ENCODE data around the gene OR4X1.
"Not testable (repeated sequence)": the region's sequence is repeated elsewhere in the genome, so short reads cannot be mapped to it uniquely, and the experiment has no call there.

Gene OR4X1

GRCh38 chr11:48263423-48263911 is at the start of gene OR4X1:
OR4X1 (plus strand) TSS chr11:48263861; CDS start chr11:48263861, 0 bp downstream.
- no peak for DNase-seq

- DNase-seq, result no peak
Observed at GRCh38 chr11:48216510-48216909, 47.2 kb upstream of the OR4X1 start, which contains the start of gene OR4B1. OR4B1 (plus strand) TSS chr11:48216810; CDS start chr11:48216810, 0 bp downstream.

- DNase-seq, result no peak
Observed at GRCh38 chr11:48228761-48229160, 34.9 kb upstream of the OR4X1 start.

GRCh38 chr11:48230057-48230456 is 33.6 kb upstream of the OR4X1 start:
- DNase-seq, result not testable (repeated sequence)

GRCh38 chr11:48237727-48238126 is 25.9 kb upstream of the OR4X1 start:
- no peak for DNase-seq

- DNase-seq, result no peak
Observed at GRCh38 chr11:48242501-48242900, 21.2 kb upstream of the OR4X1 start.

- no peak for DNase-seq
Observed at GRCh38 chr11:48244804-48245203, 18.9 kb upstream of the OR4X1 start, which contains the start of gene OR4X2. OR4X2 (plus strand) TSS chr11:48245104; CDS start chr11:48245104, 0 bp downstream.

- DNase-seq, result no peak
Observed at GRCh38 chr11:48248902-48249301, 14.8 kb upstream of the OR4X1 start.

GRCh38 chr11:48261600-48261999 is 2.1 kb upstream of the OR4X1 start:
- DNase-seq, result no peak

- DNase-seq, result no peak
Observed at GRCh38 chr11:48270621-48271020, 7.0 kb downstream of the OR4X1 start.

GRCh38 chr11:48272606-48273005 is 8.9 kb downstream of the OR4X1 start:
- DNase-seq, result no peak

GRCh38 chr11:48305923-48306322 is 42.3 kb downstream of the OR4X1 start, which contains the start of gene OR4S1:
OR4S1 (plus strand) TSS chr11:48306223; CDS start chr11:48306223, 0 bp downstream.
- no peak for DNase-seq

GRCh38 chr11:48307760-48308386 is 44.2 kb downstream of the OR4X1 start:
- peak; percentile 58 for DNase-seq

GRCh38 chr11:48313590-48313989 is 49.9 kb downstream of the OR4X1 start:
- not testable (repeated sequence) for DNase-seq

Measured in stimulated activated CD4-positive, alpha-beta T cell treated with anti-CD3 and anti-CD28 coated beads, Interleukin-12 subunit alpha, Interleukin-12 subunit beta, amount 100 ng/mL, for 4 hours (primary cell).